GM23248 (cell line): Measurements from ENCODE around the gene GXYLT2.

ENCODE experiments used
- EZH2 ChIP-seq: fragments of 200-600 bp; sonication (generic); IDR thresholded peaks from 2 replicates; pipeline ENCODE4 v1.6.1; 2018; ENCODE audit warnings: antibody characterized with exemption, mild to moderate bottlenecking; ENCODE audit not compliant: insufficient read depth, poor library complexity, severe bottlenecking
- EZH2phosphoT487 ChIP-seq: fragments of 200-600 bp; sonication (generic); IDR thresholded peaks from 2 replicates; pipeline ENCODE4 v1.6.1; 2018; ENCODE audit warnings: antibody characterized with exemption, moderate library complexity, mild to moderate bottlenecking, low read depth; ENCODE audit not compliant: insufficient read depth

DNA sequence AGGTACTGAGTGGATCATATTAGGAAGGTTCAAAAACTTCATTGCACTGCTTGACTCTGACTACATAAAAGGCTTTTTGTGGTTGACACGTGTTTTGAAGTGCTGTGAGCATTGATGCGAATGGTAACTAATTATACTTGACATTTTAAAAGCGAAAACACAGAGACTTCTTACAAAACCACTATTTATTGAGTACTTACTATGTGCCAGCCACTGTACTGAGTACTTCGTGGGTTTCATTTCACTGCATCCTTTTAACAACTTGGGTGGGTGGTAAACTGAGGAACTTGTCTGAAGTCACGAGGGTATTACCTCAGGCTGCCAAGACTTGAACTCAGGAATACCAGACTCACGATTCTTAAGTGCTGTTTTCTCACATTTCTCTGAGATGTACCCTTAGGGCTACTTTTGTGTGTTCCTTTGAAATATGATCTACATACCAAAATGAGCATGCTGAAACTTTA is 63.4 kb downstream of the GXYLT2 start:
- TF ChIP-seq EZH2phosphoT487 (no peak), EZH2 (no peak)
